Measurements from ENCODE around the gene SMTNL2.
"Not testable (repeated sequence)": the region's sequence is repeated elsewhere in the genome, so short reads cannot be mapped to it uniquely, and the experiment has no call there.

Gene SMTNL2

DNA sequence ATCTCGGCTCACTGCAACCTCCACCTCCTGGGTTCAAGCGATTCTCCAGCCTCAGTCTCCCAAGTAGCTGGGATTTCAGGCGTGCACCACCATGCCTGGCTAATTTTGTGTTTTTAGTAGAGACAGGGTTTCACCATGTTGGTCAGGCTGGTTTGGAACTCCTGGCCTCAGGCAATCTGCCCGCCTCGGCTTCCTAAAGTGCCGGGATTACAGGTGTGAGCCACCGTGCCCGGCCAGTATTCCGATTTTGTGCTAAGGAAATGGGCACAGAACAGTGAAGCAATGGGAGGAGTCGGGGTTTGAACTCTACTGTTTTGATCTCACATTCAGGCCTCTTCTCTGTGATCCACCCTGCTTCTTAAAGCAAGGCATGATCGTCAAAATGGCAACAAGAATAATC is 20.4 kb downstream of the SMTNL2 start:
- not testable (repeated sequence) for DNase-seq

DNA sequence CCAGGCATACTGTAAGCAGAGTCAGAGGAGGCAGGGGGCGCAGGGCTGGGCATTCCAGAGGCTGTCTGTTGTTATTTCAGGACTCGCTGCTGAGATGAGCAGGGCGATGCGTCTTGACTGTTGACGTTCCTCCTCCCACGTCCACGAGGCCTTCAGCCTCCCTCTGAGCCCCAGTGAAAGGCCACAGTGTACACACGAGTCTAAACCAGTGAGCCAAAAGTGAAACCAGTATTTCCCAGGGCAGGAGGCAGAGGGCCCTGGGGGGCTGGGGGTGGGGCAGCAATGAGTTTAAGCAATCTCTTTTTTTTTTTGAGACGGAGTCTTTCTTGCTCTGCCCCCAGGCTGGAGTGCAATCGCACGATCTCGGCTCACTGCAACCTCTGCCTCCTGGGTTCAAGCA is 21.5 kb downstream of the SMTNL2 start:
- DNase-seq: peak; percentile 33

DNA sequence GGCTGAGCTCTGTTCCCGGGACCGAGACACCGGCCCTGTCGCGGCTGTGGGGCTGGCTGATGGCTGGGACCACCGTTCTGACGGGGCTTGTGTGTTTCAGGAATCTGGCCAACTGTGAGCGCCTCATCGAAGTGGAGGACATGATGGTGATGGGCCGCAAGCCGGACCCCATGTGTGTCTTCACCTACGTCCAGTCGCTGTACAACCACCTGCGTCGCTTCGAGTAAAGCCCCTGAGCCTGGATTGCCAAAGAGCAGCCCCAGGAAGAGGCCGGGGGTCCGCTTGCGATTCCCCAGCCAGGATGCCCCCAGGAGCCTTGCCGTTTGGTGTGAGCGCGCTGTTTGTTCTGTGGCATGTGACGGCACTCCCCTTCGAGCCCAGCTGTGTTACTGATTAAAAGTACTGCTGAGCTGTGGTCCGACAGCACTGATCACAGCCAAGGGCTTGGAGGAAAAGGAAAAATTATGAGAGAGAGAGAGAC is 23.0 kb downstream of the SMTNL2 start:
- peak; percentile 24 for DNase-seq

DNA sequence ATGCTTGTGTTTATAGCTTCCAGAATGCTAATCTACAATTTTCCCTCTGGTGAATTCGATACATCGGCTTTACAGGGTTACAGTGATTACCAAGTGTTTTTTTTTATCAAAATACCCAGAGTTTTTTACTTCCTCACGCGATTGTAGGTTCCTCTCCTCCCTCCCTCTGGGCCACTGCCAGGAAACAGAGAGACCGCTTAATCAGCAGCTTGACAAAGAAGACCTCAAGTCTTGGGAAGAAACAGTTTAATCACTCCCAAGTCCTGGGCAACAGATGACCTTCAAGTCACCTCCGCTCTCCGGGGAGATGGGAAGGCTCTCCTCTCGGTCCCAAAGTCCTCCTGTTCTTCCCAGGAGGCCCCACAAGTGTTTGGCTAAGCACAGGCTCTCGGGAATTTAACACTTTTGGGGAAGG is 23.5 kb downstream of the SMTNL2 start:
- peak; percentile 69 for DNase-seq

DNA sequence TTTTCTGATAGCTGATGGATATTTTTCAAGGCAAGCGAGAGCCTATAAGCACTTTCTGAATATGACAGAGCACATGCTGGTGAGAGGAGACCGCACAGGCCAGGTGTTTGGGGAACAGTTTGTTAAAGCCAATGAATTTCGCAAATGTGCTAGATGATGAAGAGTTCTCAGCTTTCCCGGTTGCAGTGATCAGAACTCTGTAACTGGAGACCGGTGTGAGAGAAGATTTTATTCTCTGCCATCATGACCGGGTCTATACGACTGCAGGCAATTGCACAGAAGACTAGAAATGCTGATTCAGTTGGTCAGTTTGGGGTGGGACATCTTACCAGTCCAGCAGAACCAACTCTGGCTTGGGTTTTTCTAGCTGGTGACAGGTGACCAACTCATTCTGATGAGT is 25.4 kb downstream of the SMTNL2 start:
- peak; percentile 6 for DNase-seq

DNA sequence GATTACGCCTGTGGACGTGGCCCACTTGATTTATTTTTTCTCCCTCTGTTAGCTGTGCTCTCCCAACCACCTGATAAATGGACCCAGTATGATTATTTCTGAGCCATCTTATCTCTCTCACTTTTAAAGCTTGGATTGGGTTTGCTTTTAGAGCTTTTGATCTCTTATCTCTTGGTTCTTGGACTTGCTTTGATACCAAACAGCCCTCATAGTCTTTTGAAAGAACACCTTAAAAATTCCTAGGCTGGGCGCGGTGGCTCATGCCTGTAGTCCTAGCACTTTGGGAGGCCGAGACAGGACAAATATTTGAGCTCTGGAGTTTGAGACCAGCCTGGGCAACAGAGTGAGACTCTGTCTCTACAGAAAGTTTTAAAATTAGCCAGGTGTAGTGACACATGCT is 25.8 kb downstream of the SMTNL2 start:
- no peak for DNase-seq

DNA sequence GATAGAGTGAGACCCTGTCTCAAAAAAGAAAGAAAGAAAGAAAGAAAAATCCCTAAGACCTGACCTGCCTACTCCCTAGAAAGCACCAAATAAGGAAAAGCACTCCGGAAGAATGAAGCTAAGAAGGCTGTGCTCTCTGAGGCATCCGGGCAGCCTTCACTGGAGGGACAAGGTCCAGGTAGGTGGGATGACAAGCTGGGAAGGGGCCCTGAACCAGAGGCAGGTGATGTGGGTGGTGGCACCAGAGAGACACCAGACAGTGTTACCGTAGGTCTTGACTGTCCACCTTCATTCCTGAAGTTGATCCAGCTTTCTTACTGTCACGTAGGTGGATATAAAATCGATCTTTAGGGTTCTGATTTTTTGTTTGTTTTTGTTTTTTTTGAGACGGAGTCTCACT is 26.3 kb downstream of the SMTNL2 start:
- no peak for DNase-seq

DNA sequence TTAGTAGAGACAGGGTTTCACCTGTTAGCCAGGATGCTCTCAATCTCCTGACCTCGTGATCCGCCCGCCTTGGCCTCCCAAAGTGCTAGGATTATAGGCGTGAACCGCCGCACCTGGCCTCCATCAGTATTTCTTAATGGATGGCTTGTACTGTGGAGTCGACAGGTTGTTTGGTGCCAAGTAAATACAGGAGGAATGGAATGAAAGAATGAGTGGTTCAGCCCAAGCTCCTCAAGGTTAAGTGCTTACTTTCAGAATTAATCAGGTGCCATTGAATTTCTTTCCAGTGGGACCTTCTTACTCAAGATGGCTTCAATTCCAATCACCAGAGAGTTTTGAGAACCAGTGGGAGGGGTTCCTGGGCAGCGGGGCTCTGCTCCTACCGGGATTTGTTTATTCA is 32.1 kb downstream of the SMTNL2 start:
- no peak for DNase-seq

DNA sequence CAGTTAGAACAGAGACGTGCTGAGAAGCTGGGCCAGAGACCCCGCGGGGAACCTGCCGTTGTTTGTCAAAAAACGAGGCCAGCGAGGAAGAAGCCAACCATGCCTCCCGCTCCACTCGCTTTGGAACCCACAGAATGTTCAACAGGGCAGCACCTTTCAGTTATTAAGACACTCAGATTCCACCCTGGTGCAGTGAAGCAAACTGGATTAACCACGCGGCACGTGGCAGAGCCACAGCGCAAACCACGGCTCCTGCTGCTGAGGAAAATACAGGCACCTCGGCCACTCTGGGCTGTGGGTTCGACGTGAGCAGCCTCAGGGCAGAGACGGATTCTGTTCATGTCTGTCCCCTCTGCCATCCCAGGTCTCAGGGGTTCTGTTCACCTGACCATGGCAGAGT is 32.8 kb downstream of the SMTNL2 start:
- no peak for DNase-seq

DNA sequence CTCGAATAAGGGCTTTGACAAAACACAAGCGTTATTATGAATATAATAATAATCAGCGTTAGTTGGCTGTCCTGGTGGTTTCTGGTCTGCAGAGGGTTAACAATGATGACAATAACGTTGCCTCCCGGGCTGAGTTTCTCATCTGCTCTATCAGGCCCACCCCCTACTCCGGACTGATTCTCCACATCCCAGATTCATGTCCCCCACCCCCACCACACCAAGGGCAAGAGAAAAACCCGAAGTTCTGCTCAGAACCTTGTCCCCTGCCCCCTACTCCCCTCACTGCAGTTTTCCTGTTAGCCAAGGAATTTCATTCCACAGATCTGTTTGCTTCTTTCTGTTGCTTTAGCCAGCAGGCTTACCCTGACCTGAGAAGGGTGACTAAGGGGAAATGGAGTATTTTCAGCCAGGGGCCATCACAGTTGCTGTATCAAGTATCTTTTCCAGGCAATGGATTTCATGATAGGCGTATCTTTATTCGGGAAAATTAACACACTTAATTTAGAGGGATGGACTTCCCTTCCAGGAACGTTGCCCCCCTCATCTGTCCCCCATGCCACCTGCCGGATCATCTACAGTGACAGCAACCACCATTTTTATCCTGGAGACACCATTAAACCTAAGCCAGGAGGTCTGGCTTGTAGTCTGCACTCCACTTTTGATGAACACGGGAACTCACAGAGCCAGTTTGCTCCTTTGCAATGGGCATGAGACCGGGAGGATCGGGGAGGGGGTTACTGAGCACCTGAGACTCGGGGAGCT is 33.4 kb downstream of the SMTNL2 start:
- DNase-seq: no peak

DNA sequence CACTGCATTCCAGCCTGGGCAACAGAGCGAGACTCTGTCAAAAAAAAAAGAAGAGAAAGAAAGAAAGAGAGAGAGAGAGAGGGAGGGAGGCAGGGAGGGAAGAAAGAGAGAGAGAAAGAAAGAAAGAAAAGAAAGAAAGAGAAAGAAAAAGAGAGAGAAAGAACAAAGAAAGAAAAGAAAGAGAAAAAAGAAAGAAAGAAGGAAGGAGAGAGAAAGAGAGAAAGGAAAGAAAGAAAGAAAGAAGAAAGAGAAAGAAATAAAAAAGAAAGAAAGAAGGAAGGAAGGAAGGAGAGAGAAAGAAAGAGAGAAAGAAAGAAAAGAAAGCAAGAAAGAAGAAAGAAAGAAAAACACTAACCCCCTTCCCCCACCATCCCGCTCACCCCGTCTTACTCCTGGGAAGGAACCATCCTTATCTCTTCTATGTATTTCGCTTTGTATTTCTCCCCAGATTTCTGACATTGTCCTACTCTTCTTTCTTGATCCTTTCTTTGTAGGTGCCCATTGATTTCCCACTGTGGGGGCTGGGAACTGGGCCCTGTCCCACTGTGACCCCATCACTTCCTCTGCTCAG is 36.3 kb downstream of the SMTNL2 start:
- no peak for DNase-seq

DNA sequence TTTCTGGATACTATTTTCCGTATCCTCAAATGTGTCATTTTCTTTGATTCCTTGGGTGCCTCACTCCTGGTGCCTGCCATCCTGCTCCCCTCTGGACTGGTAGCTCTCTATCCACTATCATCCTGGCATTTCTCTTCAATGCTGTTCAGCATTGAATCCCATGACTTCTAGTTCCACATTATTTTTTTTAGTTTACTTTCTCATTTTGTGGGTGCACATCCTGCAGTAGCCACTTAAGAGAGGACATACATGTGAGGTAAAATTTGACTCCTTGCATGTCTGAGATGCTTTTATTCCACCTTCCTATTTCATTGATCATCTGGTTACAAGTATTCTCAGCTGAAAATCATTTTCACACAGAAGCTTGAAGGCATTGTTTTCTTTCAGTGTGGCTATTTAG is 38.0 kb downstream of the SMTNL2 start:
- no peak for DNase-seq

DNA sequence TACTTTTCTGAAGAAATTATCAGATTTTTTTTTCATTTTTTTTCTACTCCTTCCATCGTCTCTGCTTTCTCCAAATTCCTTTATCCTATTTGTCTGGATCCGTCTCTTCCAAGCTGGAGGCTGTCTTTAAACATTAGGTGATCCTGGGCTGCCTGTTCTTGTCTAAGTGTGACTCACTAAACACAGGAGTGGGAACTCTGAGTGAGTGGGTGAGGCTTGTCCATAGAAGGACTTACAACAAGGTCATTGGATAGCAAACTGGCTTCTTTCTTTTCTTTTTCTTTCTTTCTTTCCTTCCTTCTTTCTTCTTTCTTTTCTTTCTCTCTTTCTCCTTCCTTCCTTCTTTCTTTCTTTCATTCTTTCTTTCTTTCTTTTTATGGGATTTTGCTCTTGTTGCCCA is 38.9 kb downstream of the SMTNL2 start:
- DNase-seq: no peak

DNA sequence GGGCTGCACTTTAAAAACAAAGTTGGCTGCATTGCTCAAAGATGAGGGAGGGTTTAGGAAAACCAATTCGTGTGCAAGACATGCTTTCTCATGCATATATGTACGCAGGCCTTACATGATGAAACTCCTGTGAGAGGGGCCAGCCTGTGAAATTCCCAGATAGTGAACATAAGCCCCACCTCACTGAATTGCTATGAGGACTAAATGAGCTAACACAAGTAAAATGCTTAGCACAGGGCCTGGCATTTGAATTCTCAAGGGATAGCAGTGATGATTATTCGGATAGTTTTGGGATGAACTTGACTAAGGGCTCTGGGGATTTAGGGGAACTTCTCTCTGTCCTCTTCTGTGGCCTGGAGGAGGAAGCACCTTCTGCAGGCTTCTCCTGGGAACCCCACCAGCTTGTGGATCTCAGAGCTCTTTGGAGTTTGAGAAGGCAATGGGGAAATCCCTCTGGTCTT is 40.2 kb downstream of the SMTNL2 start:
- DNase-seq: not testable (repeated sequence)

DNA sequence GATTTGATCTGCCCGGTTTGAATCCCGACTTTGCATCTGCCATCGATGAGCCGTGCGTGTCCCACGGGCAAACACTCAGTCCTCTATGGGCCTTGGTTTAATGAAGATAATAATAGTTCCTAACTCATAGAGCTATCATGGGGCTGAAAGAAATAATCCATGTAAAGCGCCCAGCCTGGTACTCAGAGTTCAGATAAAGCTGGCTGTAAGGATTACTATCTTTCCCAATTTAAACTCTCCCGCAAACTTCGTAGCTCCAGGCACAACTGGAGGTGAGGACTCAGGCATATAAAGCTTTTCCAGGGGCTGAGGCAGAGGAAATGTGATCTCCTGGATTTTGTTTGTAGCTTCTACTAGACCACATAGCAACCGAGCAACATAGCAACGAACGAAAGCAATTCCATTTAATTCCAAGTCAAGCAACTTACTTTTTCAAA is 40.9 kb downstream of the SMTNL2 start:
- DNase-seq: peak; percentile 62

DNA sequence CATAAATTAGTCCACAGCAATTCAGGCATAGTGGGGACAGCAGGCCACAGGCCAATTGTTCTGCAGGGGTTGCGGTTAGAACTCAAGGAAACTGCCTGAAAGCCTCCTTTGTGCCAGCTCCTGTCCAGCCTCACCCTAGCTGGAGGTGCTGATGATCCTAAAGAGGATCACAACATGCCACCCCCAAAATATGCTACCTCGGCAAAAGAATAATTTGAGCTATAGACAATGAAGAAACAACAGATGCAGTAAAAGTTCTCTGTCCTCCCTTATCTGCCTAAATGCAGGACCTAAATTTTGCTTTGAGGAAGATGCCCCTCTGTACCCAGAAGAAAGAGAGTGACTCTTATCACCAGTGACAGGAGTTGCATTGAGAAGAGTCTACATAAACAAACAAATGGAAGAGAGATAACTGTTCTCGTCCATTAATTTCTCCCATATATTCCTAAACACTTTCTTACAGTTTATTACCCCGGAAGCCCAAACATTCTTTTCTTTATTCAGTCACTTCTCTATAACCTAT is 42.5 kb downstream of the SMTNL2 start:
- DNase-seq: no peak

DNA sequence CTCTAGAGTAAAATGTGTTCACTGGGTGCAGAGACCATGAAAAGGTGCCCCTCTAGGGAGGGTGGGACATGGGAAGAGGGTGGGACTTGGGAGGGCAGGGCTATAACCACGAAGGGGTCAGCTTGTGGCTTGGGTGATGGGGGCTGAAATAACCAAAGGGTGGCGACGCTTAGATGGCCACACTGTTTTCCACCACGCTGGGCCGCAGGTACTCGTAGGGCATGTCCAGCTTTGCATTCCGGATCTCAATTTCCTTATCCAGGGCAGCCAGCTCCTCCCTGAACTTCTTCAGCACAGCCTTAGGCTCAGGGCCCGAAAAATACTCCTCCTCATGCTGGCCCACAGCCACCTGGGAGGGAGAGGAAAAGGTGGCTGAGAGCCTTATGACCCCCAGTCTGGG is 47.1 kb downstream of the SMTNL2 start:
- DNase-seq: no peak

DNA sequence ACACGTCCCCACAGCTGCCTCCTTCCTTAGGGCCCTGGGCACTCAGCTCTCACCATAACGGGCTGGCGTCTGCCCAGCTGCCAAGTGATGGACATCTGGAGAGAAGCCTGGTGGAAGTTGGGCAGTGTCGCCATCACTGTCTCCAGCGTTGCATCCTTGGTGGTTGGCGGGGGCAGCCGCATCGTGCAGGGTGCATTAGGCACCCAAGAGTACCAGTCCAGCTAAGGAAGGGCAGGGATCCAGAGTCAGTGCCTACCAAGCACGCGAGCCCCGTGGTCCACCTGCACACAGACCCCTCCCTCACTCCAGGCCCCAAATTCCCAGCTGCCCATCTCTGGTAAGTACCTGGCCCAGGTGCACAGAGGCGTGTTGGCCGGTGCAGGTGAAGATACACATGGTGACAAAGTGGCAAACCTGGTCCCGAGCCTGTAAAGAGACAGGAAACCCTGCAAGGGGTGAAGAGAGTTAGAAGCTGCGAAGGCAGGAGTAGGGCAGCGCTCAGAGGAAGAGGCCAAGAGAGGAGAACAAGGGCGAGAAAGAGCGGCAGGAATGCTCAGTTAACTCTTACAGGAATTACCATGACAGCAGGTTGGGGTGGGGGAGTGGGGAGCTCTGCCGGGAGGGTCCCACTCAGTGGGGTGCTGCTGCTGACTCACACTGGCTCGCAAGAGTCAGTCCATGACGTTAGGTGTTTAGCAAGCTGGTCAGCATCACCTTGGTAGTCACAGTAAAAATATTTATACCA is 47.7 kb downstream of the SMTNL2 start:
- no peak for DNase-seq

DNA sequence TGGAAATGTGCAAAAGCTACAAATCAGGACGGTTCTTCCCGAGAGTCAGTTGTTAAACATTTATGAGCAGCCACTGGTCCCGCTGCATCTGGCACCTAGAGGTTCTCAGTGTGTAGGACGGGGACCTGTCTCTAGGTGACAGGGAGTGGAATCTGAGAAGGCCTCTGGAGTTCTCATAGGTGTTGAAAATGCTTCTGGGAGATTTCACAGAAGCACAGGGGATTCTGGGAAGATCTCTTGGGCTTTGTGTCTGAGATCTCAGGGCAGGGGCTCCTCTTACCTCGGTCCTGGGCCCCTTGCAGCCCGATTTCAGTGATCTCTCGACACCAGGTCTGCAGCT is 48.2 kb downstream of the SMTNL2 start:
- DNase-seq: no peak

DNA sequence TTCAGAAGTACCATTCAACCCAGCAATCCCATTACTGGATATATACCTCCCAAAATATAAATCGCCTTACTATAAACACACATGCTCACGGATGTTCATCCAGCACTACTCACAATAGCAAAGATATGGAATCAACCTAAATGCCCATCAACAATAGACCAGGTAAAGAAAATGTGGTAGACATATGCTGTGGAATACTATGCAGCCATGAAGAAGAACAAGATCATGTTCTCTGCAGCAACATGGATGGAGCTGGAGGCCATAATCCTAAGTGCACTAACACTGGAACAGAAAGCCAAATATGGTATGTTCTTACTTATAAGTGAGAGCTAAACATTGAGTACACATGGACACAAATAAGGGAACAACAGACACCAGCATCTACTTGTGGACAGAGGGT is 49.3 kb downstream of the SMTNL2 start:
- DNase-seq: no peak

DNA sequence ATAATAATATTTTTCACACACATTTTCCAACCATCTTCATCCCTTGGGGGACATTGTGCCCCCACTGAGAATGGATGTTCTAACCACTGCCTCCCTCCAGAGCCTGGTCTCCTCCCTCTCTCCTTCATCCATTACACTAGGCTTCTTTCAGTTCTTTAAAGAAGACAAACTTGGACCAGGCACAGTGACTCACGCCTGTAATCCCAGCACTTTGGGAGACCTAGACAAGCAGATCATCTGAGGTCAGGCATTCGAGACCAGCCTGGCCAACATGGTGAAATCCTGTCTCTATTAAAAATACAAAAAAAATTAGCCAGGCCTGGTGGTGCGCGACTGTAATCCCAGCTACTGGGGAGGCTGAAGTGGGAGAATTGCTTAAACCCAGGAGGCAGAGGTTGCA is 50.6 kb downstream of the SMTNL2 start:
- no peak for DNase-seq

DNA sequence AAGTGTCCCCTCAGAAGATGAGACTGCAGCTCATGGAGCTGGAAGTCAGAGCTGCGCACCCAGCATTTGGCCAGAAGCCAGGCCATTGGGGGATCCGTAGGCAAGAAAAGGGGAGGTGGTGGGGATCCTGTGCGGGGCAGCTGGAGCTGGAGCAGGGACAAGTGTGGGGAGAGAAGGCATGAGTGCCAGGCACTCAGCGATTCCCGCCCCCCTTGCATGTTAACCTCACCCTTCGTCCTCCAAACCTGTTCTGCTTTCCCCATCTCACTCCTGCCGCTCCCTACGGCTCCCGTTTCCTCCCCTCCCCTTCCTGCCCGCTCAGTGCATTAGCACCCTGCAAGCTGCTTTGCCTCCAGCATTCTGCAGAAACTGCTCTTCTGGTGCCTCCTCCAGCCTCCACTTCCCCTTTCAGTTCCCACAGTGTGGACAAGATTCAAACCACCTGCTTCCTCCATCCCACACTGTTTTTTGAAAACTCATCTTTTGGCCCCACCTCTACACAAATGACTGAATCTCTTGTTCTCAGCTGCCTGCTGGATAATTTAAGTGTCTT is 51.6 kb downstream of the SMTNL2 start:
- DNase-seq: no peak

DNA sequence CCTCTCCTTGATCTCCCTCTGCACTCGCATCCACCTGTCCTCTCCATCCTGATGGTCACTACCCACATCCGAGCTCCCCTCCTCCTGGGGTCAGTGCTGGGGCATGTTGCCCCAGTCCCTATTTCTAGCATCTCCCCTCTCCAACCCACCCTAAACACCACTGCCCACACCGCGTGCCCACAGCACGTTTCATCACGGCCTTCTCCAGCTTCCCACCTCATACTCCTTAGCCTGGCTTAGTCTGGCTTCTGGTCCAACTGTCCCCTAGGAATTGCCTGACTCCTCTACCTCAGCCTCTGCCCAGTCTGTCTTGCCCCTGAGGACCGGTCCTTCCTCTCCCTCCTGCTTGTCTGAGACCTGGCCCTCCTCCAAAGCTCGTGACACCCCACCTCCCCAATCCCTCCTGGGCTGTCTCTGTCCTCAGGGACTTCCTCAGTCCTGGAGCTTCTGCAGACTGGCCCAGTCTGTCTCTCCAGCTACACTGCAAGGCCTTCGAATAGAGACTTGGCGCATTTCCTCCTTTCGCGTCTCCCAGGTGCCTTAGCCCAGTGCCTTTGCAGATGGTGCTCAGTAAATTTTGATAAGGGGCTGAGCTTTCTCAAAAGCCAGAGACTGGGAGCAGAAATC is 52.3 kb downstream of the SMTNL2 start:
- no peak for DNase-seq

All from right hindlimb (tissue), 1 donor.